GOT3 (cell line): Measurements from ENCODE around the gene PI4KA.
"Not testable (repeated sequence)": the region's sequence is repeated elsewhere in the genome, so short reads cannot be mapped to it uniquely, and the experiment has no call there.

Source experiments
- DNase-seq: peaks from one replicate; lab custom pipeline; 2025; ENCODE audit warnings: mixed read lengths; lab: John Stamatoyannopoulos, UW

Gene PI4KA

DNA sequence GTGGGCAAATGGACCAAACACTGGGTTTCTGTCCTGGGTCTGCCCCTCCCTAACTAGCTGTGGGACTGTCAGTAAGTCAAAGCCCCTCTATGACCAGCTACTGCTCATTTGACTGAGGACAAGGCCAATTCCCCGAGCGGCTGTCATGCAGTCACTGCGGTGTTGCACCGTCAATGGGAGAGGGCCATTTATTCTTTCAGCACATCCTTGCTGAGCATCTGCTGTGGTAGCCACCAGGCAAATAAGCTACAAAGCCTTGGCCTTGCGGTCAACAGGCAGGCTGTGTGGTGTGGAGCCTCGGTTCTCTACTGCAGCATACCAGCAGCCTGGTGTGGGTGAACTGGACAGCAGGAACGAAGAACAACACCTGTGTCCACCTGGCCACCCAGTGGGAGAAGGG is 110.5 kb downstream of the PI4KA start:
- DNase-seq = no peak

DNA sequence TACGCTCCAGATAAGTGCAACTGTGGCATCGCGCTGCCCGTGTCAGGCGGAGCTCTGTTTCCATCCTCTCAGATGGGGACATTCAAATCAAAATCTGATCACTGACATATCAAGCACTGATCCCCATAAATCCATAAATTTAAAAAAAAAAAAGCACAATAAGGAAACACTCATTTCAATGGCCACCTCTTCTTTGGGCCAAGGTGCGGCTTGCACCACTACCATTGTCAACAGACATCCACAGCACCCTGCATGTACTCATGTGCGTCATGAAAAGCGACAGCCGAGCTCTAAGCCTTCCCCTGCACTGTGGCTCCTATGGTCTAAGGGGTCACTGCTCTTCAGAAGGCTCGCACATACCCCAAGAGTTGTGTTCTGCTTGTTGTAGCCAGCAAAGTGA is 111.4 kb downstream of the PI4KA start:
- DNase-seq = no peak

GRCh38 chr22:20746431-20747189 is 112.0 kb downstream of the PI4KA start:
- DNase-seq = no peak

DNA sequence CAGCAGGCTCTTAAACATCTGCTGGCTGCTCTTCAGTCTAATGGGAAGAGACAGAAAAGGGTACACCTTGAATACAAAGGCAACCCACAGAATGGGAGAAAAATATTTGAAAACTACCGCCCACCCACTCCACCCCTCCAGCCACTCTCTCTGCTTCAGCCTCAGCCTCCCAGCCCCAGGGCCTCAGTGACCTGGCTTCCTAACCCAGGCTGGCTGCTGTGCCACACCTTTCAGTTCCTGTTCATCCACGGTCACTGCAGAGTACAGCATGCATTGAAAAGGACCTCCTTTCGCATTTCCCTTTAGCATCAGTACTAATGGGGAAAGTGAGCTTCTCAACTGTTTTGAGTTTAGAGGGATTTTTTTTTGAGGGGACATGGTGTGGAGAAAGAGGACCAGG is 113.5 kb downstream of the PI4KA start:
- no peak for DNase-seq

- no peak for DNase-seq
Measured at GRCh38 chr22:20744456-20744855, 114.2 kb downstream of the PI4KA start.

DNA sequence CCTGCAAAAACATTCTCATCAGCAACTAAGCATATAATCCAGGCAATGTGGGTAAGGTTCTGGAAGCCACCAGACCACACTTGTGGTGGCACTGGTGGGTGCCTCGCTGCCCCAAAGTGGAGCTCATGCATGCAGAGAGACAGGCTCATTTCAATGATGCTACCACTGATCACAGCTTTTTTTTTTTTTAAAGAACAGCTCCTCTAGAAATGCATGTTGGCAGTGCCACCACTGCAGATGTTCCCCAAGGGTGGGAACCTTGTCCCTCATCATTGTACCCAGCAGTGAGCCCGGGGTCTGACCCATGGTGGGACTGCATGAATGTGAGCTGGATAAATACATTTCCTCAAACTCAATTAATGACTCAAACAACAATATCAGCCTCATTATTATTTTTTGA is 115.8 kb downstream of the PI4KA start:
- DNase-seq = no peak

- DNase-seq = no peak
Measured at GRCh38 chr22:20741634-20742581, 116.7 kb downstream of the PI4KA start.

DNA sequence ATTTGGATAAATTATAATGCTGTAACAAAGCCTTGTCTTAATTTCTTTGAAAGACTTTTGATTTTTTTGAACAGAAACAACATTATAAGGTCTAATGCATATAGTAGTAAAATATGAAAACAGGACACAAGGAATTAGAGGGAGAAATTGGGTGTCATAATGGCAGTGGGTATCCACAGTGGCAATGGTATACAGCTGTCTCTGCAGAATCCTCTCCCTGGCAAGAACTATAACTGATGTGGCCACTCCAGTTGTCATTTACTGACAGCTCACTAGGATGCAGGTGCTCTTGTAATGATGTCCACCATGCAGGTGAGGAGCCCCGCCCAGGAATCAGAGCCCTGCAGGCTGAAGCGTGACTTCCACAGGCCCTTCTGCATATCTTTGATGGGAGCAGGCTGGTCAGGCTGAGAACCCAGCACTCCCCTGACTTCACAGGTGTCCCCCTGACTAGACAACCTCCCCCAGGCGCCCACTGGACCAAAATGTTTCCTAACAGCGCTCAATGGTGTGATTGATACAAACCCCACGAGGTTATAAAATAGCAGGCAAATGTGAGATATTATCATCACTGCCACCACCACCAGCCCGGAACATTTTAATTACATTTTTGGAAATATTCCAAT is 117.5 kb downstream of the PI4KA start:
- DNase-seq = no peak

DNA sequence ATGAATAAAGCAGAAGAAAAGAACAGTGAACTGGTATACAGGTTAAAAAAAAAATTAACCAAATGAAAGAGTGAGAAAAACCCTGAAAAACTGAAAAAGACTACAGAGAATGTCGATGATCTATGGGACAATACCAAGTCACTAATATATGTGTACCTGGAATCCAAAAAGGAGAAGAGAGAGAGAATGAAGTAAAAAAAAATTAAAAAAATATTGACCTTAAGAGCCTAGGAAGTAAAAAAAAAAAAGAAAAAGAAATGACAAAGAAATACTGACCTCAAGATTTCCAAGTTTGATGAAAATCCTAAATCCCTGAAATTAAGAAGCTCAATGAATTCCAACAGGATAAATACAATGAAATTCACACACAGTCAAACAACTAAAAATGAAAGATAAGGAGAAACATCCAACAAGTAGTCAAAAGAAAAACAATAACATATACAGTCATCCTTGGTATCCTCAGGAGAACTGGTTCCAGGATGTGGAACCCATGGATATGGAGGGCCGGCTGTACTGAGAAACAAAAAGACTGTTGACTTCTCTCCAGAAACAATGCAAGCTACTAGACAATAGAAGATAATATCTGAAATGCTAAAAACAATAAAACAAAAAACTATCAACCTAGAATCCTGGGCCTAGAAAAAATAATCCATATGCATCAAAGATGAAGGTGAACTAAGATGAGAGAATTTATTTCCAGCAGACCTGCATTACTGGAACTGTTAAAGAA is 118.2 kb downstream of the PI4KA start:
- no peak for DNase-seq

DNA sequence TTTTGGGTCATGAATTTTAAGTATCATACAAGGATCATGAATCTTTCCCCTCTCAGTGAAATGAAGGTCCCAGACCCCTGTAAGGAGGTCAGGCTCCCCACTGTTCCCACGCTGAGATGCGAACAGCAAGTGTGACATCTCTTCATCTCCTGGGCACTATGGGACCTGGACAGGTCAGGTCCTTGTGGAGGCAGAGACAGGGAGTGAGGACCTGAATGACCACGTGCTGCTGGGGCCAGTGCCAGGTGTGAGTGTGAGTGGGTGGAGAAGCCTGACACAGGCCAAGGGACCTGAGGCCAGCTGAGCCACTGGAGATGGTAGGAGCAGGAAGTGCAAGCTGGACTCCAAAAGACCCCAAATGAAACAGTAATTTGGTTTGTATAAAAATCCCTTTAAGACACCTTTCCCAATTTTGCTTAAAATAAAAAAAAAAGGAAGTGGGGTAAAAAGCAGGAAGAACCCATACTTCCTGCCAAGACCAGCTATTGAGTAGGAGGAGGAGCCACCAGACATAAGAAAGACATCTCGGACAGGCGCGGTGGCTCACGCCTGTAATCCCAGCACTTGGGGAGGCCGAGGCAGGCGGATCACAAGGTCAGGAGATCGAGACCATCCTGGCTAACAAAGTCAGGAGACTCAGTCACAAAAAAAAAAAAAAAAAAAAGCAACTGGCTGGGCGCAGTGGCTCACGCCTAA is 120.1 kb downstream of the PI4KA start:
- no peak for DNase-seq

- not testable (repeated sequence) for DNase-seq
Measured at GRCh38 chr22:20736891-20737290, 121.7 kb downstream of the PI4KA start.

DNA sequence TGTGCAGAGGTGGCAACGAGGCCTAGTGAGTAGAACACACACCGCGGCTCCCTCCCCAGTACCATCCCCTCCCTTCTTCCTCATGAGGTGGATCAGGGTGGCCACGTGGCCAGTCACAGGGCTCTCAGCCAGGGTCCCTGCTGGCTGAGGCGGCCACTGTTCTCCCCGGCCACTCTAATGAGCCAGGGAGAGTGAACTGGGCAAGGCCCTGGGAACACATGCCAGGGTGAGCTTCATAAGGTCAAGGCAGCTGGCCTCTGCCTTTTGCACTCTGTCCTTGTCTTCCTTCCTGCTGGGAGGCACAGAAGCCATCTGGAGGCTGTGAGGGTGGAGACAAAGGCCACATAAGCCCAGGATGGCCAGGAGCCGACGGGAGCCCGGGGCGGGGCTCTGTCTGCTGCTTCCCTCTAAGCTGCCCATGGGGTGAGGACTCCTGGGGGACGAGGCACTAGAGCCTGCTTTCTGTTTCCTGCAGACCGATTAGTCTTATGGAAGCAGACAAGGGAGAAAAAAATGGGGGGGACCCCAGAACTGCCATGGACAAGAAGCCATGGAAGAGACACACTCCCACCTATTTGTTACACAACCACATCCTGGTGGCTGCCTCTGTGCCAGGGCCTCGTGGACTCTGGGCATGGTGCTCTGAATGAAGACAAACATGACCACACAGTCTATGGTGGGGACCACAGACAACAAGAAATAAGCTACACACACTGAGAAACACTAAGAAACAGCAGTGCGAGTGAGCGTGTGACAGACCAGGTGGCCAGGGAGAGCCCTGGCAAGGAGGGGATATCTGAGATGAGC is 123.1 kb downstream of the PI4KA start:
- not testable (repeated sequence) for DNase-seq

DNA sequence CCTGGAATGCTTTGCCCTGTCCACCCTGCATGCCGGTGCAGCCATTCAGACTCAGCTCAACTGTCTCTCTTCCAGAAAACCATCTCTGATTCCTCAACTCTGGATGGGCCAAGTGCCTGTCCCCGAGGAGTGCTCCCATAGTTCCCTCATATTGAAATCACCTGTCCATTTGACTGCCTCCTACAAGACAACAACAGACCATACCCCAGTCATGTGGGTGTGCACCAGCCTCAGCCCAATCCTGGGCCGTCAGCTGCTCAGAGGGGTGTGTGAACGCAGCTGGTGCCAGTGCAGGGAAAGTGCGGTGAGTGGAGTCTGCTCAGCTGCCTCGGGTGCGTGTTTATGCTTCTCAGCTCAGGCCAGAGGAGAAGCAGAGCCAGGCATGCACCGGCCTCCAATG is 126.2 kb downstream of the PI4KA start:
- DNase-seq = not testable (repeated sequence)

GRCh38 chr22:20729194-20729593 is 129.4 kb downstream of the PI4KA start:
- DNase-seq = no peak

GRCh38 chr22:20728523-20729190 is 130.0 kb downstream of the PI4KA start:
- DNase-seq = no peak

- DNase-seq = no peak
Measured at GRCh38 chr22:20727118-20728015, 131.2 kb downstream of the PI4KA start.

- no peak for DNase-seq
Measured at GRCh38 chr22:20725987-20726558, 132.5 kb downstream of the PI4KA start.

GRCh38 chr22:20724676-20725454 is 133.7 kb downstream of the PI4KA start:
- DNase-seq = no peak
